Stimulated activated naive CD4-positive, alpha-beta T cell (primary cell): ENCODE results near the gene KLHL30.

Experiments used
- DNase-seq, 6 experiments: peaks; one replicate each; lab custom pipeline; 2025; lab: John Stamatoyannopoulos, UW

KLHL30 gene

GRCh38 chr2:238187618-238188548, 49.4 kb downstream of the KLHL30 start:
- DNase-seq = no peak

GRCh38 chr2:238190445-238190844, 52.0 kb downstream of the KLHL30 start:
- no peak for DNase-seq
